Measurements from ENCODE around the gene HECTD3. TPM values are rescaled to one million over a fixed set of nuclear protein-coding genes. Genes with fewer than 3 reads are reported as not detected.
A peak's percentile ranks its signal among the peaks of the same experiment; 100 is the strongest.
"Not testable (repeated sequence)": the region's sequence is repeated elsewhere in the genome, so short reads cannot be mapped to it uniquely, and the experiment has no call there.

The HECTD3 gene
- total RNA-seq, 1 experiment from 2014 or later = 17.1 TPM

- peak; percentile 80 for DNase-seq (ENCODE audit: low read depth)
Observed at GRCh38 chr1:45014321-45015028, 3.4 kb upstream of the HECTD3 start.

- DNase-seq (ENCODE audit: low read depth) = no peak
Observed at GRCh38 chr1:45013551-45014209, 2.6 kb upstream of the HECTD3 start.

- peak; percentile 81 for DNase-seq (ENCODE audit: low read depth)
Observed at GRCh38 chr1:45012639-45013278, 1.6 kb upstream of the HECTD3 start.

GRCh38 chr1:45011837-45012638 is 914 bp upstream of the HECTD3 start, which contains the start of gene UROD:
UROD (plus strand) TSS chr1:45012254; CDS start chr1:45012266, 12 bp downstream.
- DNase-seq (ENCODE audit: low read depth) = peak; percentile 96

- DNase-seq (ENCODE audit: low read depth) = peak; percentile 28
Observed at GRCh38 chr1:45009956-45010854, 919 bp downstream of the HECTD3 start.

GRCh38 chr1:45009296-45009865 is 1.7 kb downstream of the HECTD3 start:
- DNase-seq (ENCODE audit: low read depth) = no peak

- no peak for DNase-seq (ENCODE audit: low read depth)
Observed at GRCh38 chr1:45008516-45008915, 2.6 kb downstream of the HECTD3 start.

GRCh38 chr1:45008076-45008475 is 3.0 kb downstream of the HECTD3 start:
- no peak for DNase-seq (ENCODE audit: low read depth)

GRCh38 chr1:45007311-45007710 is 3.8 kb downstream of the HECTD3 start:
- no peak for DNase-seq (ENCODE audit: low read depth)

- no peak for DNase-seq (ENCODE audit: low read depth)
Observed at GRCh38 chr1:45005761-45006160, 5.4 kb downstream of the HECTD3 start.

GRCh38 chr1:45004281-45004920 is 6.7 kb downstream of the HECTD3 start:
- no peak for DNase-seq (ENCODE audit: low read depth)

GRCh38 chr1:45003741-45004140 is 7.4 kb downstream of the HECTD3 start:
- no peak for DNase-seq (ENCODE audit: low read depth)

- no peak for DNase-seq (ENCODE audit: low read depth)
Observed at GRCh38 chr1:45002650-45003645, 8.2 kb downstream of the HECTD3 start.

- not testable (repeated sequence) for DNase-seq (ENCODE audit: low read depth)
Observed at GRCh38 chr1:45001576-45001975, 9.5 kb downstream of the HECTD3 start.

- no peak for DNase-seq (ENCODE audit: low read depth)
Observed at GRCh38 chr1:45001011-45001481, 10.1 kb downstream of the HECTD3 start.

GRCh38 chr1:44999232-44999631 is 11.9 kb downstream of the HECTD3 start:
- DNase-seq (ENCODE audit: low read depth) = no peak

GRCh38 chr1:44995467-44996238 is 15.5 kb downstream of the HECTD3 start:
- DNase-seq (ENCODE audit: low read depth) = no peak

Data from Daoy (cell line).